Lung (tissue), 12 donors: ENCODE results near the gene ASB8. TPM values are rescaled to one million over a fixed set of nuclear protein-coding genes. Genes with fewer than 3 reads are reported as not detected.

Experiments
- ATAC-seq: fragments of 200-7000 bp; cut with Tn5 transposase; one replicate; pipeline ENCODE4 v1.9.1; 2020; ENCODE audit warnings: moderate number of reproducible peaks; ENCODE audit not compliant: insufficient read depth, low FRiP score
- DNase-seq, 3 donors: peaks; one replicate each; pipeline ENCODE4 v3.0.0-alpha.2; 2013 to 2017
- H3K27ac ChIP-seq, 2 donors: one replicate each; pipeline ENCODE4 v1.5.1; 2013; ENCODE audit warnings: mild to moderate bottlenecking in 2 of 2, moderate library complexity in 2 of 2, control low read depth in 1 of 2, inconsistent platforms in 1 of 2, low read depth in 1 of 2, low read length in 1 of 2
- H3K27me3 ChIP-seq, 3 donors: one replicate each; pipeline ENCODE4 v1.5.1; 2013; ENCODE audit warnings: low read length in 2 of 3; ENCODE audit not compliant: control insufficient read depth in 3 of 3, insufficient read depth in 3 of 3
- H3K36me3 ChIP-seq, 4 donors: one replicate each; pipeline ENCODE4 v1.5.1; 2013; ENCODE audit warnings: low read length in 4 of 4, mild to moderate bottlenecking in 1 of 4, moderate library complexity in 1 of 4; ENCODE audit not compliant: control insufficient read depth in 4 of 4, insufficient read depth in 4 of 4
- H3K4me1 ChIP-seq, 5 donors: one replicate each; pipeline ENCODE4 v1.5.1; 2013; ENCODE audit warnings: low read length in 5 of 5, mild to moderate bottlenecking in 2 of 5, moderate library complexity in 1 of 5; ENCODE audit not compliant: control insufficient read depth in 5 of 5, insufficient read depth in 5 of 5
- H3K4me3 ChIP-seq: one replicate; pipeline ENCODE4 v1.5.1; 2013; ENCODE audit warnings: mild to moderate bottlenecking, control low read depth, moderate library complexity
- H3K9ac ChIP-seq, 2 donors: one replicate each; pipeline ENCODE4 v1.5.1; 2013; ENCODE audit warnings: low read length in 2 of 2, control low read depth in 1 of 2; ENCODE audit not compliant: insufficient read depth in 1 of 2
- H3K9me3 ChIP-seq, 4 donors: one replicate each; pipeline ENCODE4 v1.5.1; 2013; ENCODE audit warnings: low read length in 3 of 4, mild to moderate bottlenecking in 1 of 4, moderate library complexity in 1 of 4; ENCODE audit not compliant: control insufficient read depth in 4 of 4, insufficient read depth in 3 of 4
- WGBS, 2 donors: extraction: QIAGEN DNeasy Blood & Tissue Kit; methylation state at CpG; one replicate each; pipeline ENCODE4 v1.1.7; 2013; 5-methylcytosine and 5-hydroxymethylcytosine counted together
- polyA plus RNA-seq, 2 donors: library from polyadenylated mRNA; stranded (reverse); fragments of 200-250 nt; gene quantifications; one replicate each; pipeline ENCODE4 v1.2.1, GENCODE V29; 2013
- total RNA-seq, 2 donors: library from RNA; depleted of rRNA in 1 of 2; stranded (reverse); fragments of >200 nt in 1 of 2; gene quantifications; one replicate each; pipeline ENCODE4 v1.2.1, GENCODE V29; 2014 to 2021
- TF ChIP-seq, protein P1 (sequence below): IDR thresholded peaks from 2 replicates; pipeline ENCODE4 v1.5.1; 2012; ENCODE audit warnings: mild to moderate bottlenecking; ENCODE audit errors: control extremely low read depth, extremely low read depth
- donor health status: control.
- donor health status: control.
- donor health status: Bipolar disorder and iron deficiency.
- donor health status: healthy.
- donor health status: DM: yes; HTN: yes; CAD: no.

Gene ASB8
- total and polyA plus RNA-seq, 4 donors = 12.0 to 55.1 (median 26.9) TPM

DNA sequence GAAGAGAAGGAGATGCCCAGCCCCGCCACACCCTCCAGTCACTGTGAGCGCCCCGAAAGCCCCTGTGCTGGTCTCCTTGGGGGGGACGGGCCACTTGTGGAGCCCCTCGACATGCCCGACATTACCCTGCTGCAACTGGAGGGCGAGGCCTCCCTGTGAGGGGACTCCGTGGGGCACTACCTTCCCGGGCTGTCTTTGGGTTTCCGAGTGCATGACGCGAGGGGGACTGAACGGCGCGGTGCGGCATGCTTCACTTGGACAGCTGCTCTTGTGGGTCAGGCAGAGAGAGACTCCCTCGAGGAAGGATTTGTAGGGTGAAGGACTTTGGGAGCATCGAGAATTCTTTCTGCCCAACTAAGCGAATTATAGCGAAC is 27.2 kb upstream of the ASB8 start:
- H3K27ac ChIP-seq = no peak overlapping the region
- 10 to 13% methylated on average over 20 of the region's 20 CpGs for WGBS, 2 donors
- no peaks in the 10 kb centered on the region for H3K9me3 ChIP-seq
- peaks cover 0 to 67% (median 55%) of the 10 kb centered on the region in 3 donors for H3K27me3 ChIP-seq
- TF ChIP-seq, protein P1, sequence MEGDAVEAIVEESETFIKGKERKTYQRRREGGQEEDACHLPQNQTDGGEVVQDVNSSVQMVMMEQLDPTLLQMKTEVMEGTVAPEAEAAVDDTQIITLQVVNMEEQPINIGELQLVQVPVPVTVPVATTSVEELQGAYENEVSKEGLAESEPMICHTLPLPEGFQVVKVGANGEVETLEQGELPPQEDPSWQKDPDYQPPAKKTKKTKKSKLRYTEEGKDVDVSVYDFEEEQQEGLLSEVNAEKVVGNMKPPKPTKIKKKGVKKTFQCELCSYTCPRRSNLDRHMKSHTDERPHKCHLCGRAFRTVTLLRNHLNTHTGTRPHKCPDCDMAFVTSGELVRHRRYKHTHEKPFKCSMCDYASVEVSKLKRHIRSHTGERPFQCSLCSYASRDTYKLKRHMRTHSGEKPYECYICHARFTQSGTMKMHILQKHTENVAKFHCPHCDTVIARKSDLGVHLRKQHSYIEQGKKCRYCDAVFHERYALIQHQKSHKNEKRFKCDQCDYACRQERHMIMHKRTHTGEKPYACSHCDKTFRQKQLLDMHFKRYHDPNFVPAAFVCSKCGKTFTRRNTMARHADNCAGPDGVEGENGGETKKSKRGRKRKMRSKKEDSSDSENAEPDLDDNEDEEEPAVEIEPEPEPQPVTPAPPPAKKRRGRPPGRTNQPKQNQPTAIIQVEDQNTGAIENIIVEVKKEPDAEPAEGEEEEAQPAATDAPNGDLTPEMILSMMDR = no peak
- H3K4me1 ChIP-seq = peaks cover 0 to 10% (median 5%) of the 10 kb centered on the region in 5 donors
- ATAC-seq = no peak
- peak in 2 of 3 donors; percentile 14 to 24 for DNase-seq
- no peak overlapping the region for H3K9ac ChIP-seq
- no peak overlapping the region for H3K4me3 ChIP-seq
- H3K36me3 ChIP-seq = no peaks in the 10 kb centered on the region

DNA sequence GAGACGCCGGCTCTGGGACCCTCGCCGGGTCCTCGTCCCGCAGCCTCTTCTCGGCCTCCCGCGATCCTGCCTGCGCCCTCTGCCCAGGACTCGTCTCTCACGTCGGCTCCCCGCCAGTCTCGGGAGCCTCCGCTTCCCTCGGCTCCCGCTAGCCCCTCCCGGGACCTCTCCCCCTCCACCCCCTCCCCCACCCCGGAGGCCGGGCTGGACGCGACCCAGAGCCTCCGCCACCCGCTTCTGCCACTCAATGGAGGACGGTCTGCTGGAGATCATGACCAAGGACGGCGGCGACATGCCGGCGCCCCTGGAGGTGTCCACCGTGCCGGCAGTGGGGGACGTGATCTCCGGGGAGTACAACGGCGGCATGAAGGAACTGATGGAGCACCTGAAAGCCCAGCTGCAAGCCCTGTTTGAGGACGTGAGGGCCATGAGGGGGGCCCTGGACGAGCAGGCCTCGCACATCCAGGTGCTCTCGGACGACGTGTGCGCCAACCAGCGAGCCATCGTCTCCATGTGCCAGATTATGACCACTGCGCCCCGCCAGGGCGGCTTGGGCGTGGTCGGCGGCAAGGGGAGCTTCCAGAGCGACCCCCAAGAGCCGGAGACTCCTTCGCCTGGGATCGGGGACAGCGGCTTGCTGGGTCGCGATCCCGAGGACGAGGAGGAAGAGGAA is 26.7 kb upstream of the ASB8 start:
- Histone ChIP-seq H3K9me3 (no peaks in the 10 kb centered on the region), H3K27ac (no peak overlapping the region), H3K9ac (no peak overlapping the region), H3K36me3 (no peaks in the 10 kb centered on the region), H3K4me3 (peak overlapping the region; percentile 52), H3K4me1 (peaks cover 0 to 10% (median 5%) of the 10 kb centered on the region in 5 donors), H3K27me3 (peaks cover 0 to 67% (median 55%) of the 10 kb centered on the region in 3 donors)
- WGBS, 2 donors = 3 to 4% methylated on average over 58 to 61 of the region's 61 CpGs
- DNase-seq (peak in 1 of 3 donors; percentile 11), ATAC-seq (peak; percentile 8)
- TF ChIP-seq, protein P1 = no peak

DNA sequence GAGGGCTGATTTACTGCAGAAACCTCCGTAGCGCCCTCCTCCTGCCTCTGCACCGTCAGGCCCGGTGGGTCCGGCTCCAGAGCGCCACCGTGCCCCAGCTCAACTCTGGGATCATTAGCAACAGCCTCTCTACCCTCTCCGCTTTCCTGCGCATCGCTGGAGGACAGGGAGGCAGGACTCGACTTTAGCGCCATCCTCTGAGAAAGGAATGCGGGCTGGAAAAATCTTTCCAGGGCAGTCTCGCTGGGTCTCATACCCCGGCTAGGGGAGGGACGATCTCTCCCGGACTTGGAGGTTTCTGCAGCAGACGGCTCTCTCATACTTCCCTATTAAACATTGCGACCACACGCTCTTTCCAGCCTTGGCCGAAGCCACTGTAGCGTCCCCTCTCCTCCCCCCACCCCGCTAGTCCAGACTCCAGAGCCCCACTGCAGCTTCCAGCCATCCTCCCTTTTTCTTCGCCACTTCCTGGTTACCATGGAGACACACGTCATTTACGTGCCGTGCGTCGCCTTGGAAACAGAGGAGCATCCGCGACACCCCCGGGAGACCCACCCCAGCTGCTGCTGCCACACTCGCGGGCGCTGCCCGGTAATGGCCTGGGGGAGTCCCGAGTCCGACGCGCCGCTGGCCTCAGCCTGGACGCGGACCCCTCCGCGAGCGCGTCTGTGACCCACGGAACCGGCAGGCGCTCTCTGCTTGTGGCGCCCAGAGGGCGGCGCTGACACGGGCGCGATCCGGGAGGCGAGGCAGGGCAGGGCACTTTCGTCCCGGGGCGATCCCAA is 26.0 kb upstream of the ASB8 start, which contains the start of gene CCDC184:
Gene CCDC184, plus strand, starts transcription at position 554 of the 785 bp plus-strand sequence. CDS start 479 bp downstream, outside the sequence.
- Histone ChIP-seq H3K27me3 (peaks cover 0 to 67% (median 55%) of the 10 kb centered on the region in 3 donors), H3K4me1 (peaks cover 0 to 10% (median 5%) of the 10 kb centered on the region in 5 donors), H3K27ac (no peak within 1 kb of the TSS), H3K36me3 (no peaks in the 10 kb centered on the region), H3K4me3 (peak within 1 kb of the TSS; percentile 52), H3K9ac (no peak within 1 kb of the TSS), H3K9me3 (no peaks in the 10 kb centered on the region)
- TF ChIP-seq, protein P1 = no peak
- peak; percentile 73 to 85 (median 84) for DNase-seq
- 0 to 1% methylated on average over 58 to 61 of the region's 61 CpGs for WGBS, 2 donors
- ATAC-seq = peak; percentile 75
